Uterus (tissue), 4 donors: ENCODE results near the gene SLC4A1. TPM values are rescaled to one million over a fixed set of nuclear protein-coding genes. Genes with fewer than 3 reads are reported as not detected.

Experiments used
- DNase-seq, 2 donors: peaks; one replicate each; pipeline ENCODE4 v3.0.0-alpha.2; 2019 to 2020
- H3K27ac ChIP-seq, 2 donors: fragments of 200-600 bp; sonication (generic); 1 replicate in 1 of 2; 2 replicates in 1 of 2; pipeline ENCODE4 v1.5.1; 2016 to 2018
- H3K27me3 ChIP-seq, 2 donors: fragments of 200-600 bp; sonication (generic); one replicate each; pipeline ENCODE4 v1.5.1; 2018 to 2019; ENCODE audit warnings: control low read depth in 1 of 2
- H3K36me3 ChIP-seq, 2 donors: fragments of 200-600 bp; sonication (generic); one replicate each; pipeline ENCODE4 v1.5.1; 2019; ENCODE audit warnings: control low read depth in 1 of 2
- H3K4me1 ChIP-seq, 2 donors: fragments of 200-600 bp; sonication (generic); one replicate each; pipeline ENCODE4 v1.5.1; 2018 to 2019; ENCODE audit warnings: control low read depth in 1 of 2
- H3K4me3 ChIP-seq, 2 donors: fragments of 200-600 bp; sonication (generic); 1 replicate in 1 of 2; 2 replicates in 1 of 2; pipeline ENCODE4 v1.5.1; 2018 to 2019; ENCODE audit warnings: mild to moderate bottlenecking in 1 of 2
- H3K9me3 ChIP-seq, 2 donors: fragments of 200-600 bp; sonication (generic); one replicate each; pipeline ENCODE4 v1.5.1; 2019; ENCODE audit warnings: control low read depth in 1 of 2
- CTCF ChIP-seq, 4 experiments: fragments of 200-600 bp in 2 of 4; fragments of 450-650 bp in 2 of 4; sonication (generic) in 2 of 4; IDR thresholded peaks; one replicate each; pipeline ENCODE4 v1.5.1; 2016 to 2019; ENCODE audit warnings: antibody characterized with exemption in 4 of 4, mild to moderate bottlenecking in 2 of 4, moderate library complexity in 1 of 4
- POLR2A ChIP-seq, 2 donors: fragments of 450-650 bp; IDR thresholded peaks; one replicate each; pipeline ENCODE4 v1.6.1; 2016; ENCODE audit warnings: antibody characterized with exemption in 2 of 2, mild to moderate bottlenecking in 1 of 2, moderate library complexity in 1 of 2
- intact Hi-C: fragments of 100-400 bp; cut with DNase I; formaldehyde crosslinking; loops from one replicate; pipeline ENCODE4 v1.15.1; 2023; ENCODE audit warnings: low total_unique reads
- total RNA-seq, 4 donors: library from RNA; depleted of rRNA in 3 of 4; stranded (reverse); fragments of >200 nt in 3 of 4; gene quantifications; one replicate each; pipeline versions ENCODE4 v1.1.0 to v1.2.4, GENCODE V29; 2014 to 2023
- donor health status: DM: yes; HTN: yes; CAD: no.

Gene SLC4A1
- total RNA-seq, 4 donors from 2014 or later = 8.4 TPM; not detected in 3

- no peak for DNase-seq
- TF ChIP-seq CTCF (IDR thresholded peaks at IDR 0.05) (no peak), POLR2A (IDR thresholded peaks at IDR 0.05) (no peak)
- H3K4me1 ChIP-seq = peaks cover 2 to 14% of the 10 kb centered on the region in 2 donors
- H3K9me3 ChIP-seq = no peaks in the 10 kb centered on the region
- H3K27me3 ChIP-seq = no peaks in the 10 kb centered on the region
- intact Hi-C loops = loop anchor here (5.0 kb wide), 1 partner anchor 121 kb away; no protein-coding TSS in a partner anchor
- no peak overlapping the region for H3K4me3 ChIP-seq
- H3K27ac ChIP-seq = peak overlapping the region in 1 of 2 donors; percentile 65
- H3K36me3 ChIP-seq = no peaks in the 10 kb centered on the region
Measured at GRCh38 chr17:44211281-44212265, 56.4 kb downstream of the SLC4A1 start.

DNA sequence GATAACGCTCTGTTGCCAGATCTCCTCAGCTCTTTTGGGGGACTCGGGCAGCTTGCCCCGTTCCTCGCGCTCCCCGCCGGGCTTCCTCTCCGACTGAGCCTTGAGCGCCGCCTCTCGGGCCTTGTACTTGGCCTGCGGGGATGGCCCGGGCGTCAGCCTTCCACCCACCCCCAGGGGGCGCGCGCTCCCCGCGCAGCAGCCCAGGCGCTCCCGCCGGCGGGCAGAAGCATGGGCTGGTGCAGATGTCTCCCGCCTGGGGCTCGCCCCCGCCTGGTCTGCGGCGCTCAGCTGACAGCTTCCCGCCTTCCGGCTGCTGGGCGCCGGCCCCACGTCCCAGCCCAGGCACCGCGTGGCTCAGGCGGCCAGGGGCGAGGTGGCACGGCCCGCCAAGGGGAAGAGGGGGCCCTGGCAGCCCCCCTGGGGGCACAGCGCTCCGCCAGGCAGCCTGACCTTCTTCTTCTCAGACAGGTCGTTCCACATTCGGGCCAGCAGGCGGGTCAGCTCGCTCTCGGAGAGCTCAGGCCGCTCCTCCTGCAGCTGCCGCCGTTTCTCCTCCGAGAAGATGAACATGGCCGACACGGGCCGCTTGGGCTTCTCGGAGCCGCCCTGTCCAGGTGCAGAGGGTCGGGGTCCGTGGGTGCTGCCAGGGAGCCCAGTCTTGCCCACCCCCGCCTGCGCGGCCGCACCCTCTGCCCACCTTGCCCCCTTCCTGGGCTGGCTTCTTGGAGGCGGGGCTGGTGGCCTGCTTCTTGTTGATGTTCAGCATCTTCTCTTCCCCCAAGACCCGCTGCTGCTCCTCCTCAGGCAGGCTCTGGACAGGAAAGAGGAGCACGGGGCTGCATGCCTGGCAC lies 57.4 kb downstream of the SLC4A1 start:
- intact Hi-C loops = loop anchor here (5.0 kb wide), 1 partner anchor 122 kb away; no protein-coding TSS in a partner anchor
- peak overlapping the region; percentile 51 to 65 for H3K27ac ChIP-seq

GRCh38 chr17:44209786-44210341 lies 58.1 kb downstream of the SLC4A1 start:
- Histone ChIP-seq H3K36me3 (no peaks in the 10 kb centered on the region), H3K9me3 (no peaks in the 10 kb centered on the region), H3K27ac (peak overlapping the region; percentile 28 to 65), H3K27me3 (no peaks in the 10 kb centered on the region), H3K4me1 (peaks cover 0 to 14% of the 10 kb centered on the region in 2 donors), H3K4me3 (no peak overlapping the region)
- no peak for TF ChIP-seq CTCF (IDR thresholded peaks at IDR 0.05)
- no peak for DNase-seq
- intact Hi-C loops = loop anchor here (5.0 kb wide), 1 partner anchor 122 kb away; no protein-coding TSS in a partner anchor

More for the DNA sequence above, 57.4 kb downstream of the SLC4A1 start:
- H3K4me1 ChIP-seq = peaks cover 0 to 14% of the 10 kb centered on the region in 2 donors
- peak; percentile 84 to 89 for DNase-seq
- H3K27me3 ChIP-seq = no peaks in the 10 kb centered on the region
- H3K9me3 ChIP-seq = no peaks in the 10 kb centered on the region
- TF ChIP-seq CTCF (IDR thresholded peaks at IDR 0.05) (peak; percentile 97 to 100 (median 99)), POLR2A (IDR thresholded peaks at IDR 0.05) (peak; percentile 43 to 45)
- H3K36me3 ChIP-seq = no peaks in the 10 kb centered on the region
- H3K4me3 ChIP-seq = no peak overlapping the region

DNA sequence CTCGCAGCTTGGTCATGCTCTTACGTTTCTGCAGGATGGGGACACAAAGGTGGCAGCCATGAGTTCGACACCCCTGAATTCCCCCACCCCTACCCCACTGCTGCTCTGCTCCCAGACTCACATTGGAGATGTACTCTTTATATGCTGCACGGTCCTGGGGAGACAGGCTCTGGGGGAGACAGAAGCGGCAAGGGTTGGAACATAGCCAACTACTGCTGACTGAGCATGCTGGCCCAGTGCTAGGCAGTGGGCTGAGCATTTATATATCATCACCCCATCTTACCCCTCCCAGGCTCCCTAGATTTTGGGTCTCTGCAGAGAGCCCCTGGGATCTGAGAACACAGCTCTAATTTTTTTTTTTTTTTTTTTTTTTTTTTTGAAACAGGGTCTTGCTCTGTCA lies 60.2 kb downstream of the SLC4A1 start:
- no peaks in the 10 kb centered on the region for H3K9me3 ChIP-seq
- H3K36me3 ChIP-seq = no peaks in the 10 kb centered on the region
- H3K4me1 ChIP-seq = peaks cover 0 to 14% of the 10 kb centered on the region in 2 donors
- H3K4me3 ChIP-seq = no peak overlapping the region
- no peak overlapping the region for H3K27ac ChIP-seq
- no peak for TF ChIP-seq CTCF (IDR thresholded peaks at IDR 0.05)
- no peak for TF ChIP-seq POLR2A (IDR thresholded peaks at IDR 0.05)
- no peaks in the 10 kb centered on the region for H3K27me3 ChIP-seq
- no peak for DNase-seq
- intact Hi-C loops = no loop called here
